SK-N-SH treated with all-trans-retinoic acid at 6 μM for 48 hours (cell line): ENCODE results near the gene UBALD2.

Experiments
- ATAC-seq: fragments of 200-7000 bp; cut with Tn5 transposase; 3 replicates; pipeline ENCODE4 v1.9.1; 2020; ENCODE audit warnings: mild to moderate bottlenecking, moderate library complexity
- ARNTL ChIP-seq: fragments of 450-650 bp; formaldehyde crosslinking; IDR thresholded peaks from 2 replicates; pipeline ENCODE4 v1.5.0; 2020; ENCODE audit warnings: low read depth, mild to moderate bottlenecking, moderate library complexity, borderline replicate concordance
- BACH2 ChIP-seq: fragments of 250-450 bp; sonication (Bioruptor Pico); IDR thresholded peaks from 2 replicates; pipeline ENCODE4 v1.9.0; 2021; ENCODE audit warnings: mild to moderate bottlenecking, borderline replicate concordance
- CREB5 ChIP-seq: fragments of 250-450 bp; sonication (Bioruptor Pico); IDR thresholded peaks from 2 replicates; pipeline ENCODE4 v1.5.1; 2020; ENCODE audit warnings: low read depth, mild to moderate bottlenecking, moderate library complexity
- CSDC2 ChIP-seq: fragments of 250-450 bp; sonication (Bioruptor Pico); IDR thresholded peaks from 2 replicates; pipeline ENCODE4 v1.5.0; 2020; ENCODE audit warnings: mild to moderate bottlenecking, moderate library complexity
- CSRNP3 ChIP-seq: fragments of 250-450 bp; sonication (Bioruptor Pico); IDR thresholded peaks from 2 replicates; pipeline ENCODE4 v1.5.1; 2021; ENCODE audit warnings: mild to moderate bottlenecking, moderate library complexity
- ESRRG ChIP-seq: fragments of 250-450 bp; sonication (Bioruptor Pico); IDR thresholded peaks from 2 replicates; pipeline ENCODE4 v1.6.1; 2021; ENCODE audit warnings: mild to moderate bottlenecking
- GLIS3 ChIP-seq: fragments of 250-450 bp; sonication (Bioruptor Pico); IDR thresholded peaks from 2 replicates; pipeline ENCODE4 v1.5.0; 2020; ENCODE audit warnings: mild to moderate bottlenecking, moderate library complexity
- ISL1 ChIP-seq: fragments of 250-450 bp; sonication (Bioruptor Pico); IDR thresholded peaks from 2 replicates; pipeline ENCODE4 v2.1.2; 2022; ENCODE audit warnings: mild to moderate bottlenecking, moderate library complexity
- OSR1 ChIP-seq: fragments of 250-450 bp; sonication (Bioruptor Pico); IDR thresholded peaks from 2 replicates; pipeline ENCODE4 v1.8.0; 2022; ENCODE audit warnings: moderate library complexity, mild to moderate bottlenecking, inconsistent platforms
- PATZ1 ChIP-seq: fragments of 250-450 bp; sonication (Bioruptor Pico); IDR thresholded peaks from 2 replicates; pipeline ENCODE4 v1.8.0; 2020; ENCODE audit warnings: mild to moderate bottlenecking, moderate library complexity, borderline replicate concordance
- POU6F1 ChIP-seq: fragments of 250-450 bp; sonication (Bioruptor Pico); IDR thresholded peaks from 2 replicates; pipeline ENCODE4 v1.8.0; 2021; ENCODE audit warnings: low read depth, mild to moderate bottlenecking, moderate library complexity, borderline replicate concordance
- PPARA ChIP-seq: fragments of 250-450 bp; sonication (Bioruptor Pico); IDR thresholded peaks from 2 replicates; pipeline ENCODE4 v1.5.0; 2020; ENCODE audit warnings: mild to moderate bottlenecking, borderline replicate concordance
- RARB ChIP-seq: fragments of 250-450 bp; sonication (Bioruptor Pico); IDR thresholded peaks from 2 replicates; pipeline ENCODE4 v1.8.0; 2021; ENCODE audit warnings: mild to moderate bottlenecking, moderate library complexity
- SNAI2 ChIP-seq: fragments of 250-450 bp; sonication (Bioruptor Pico); IDR thresholded peaks from 2 replicates; pipeline ENCODE4 v1.5.0; 2020; ENCODE audit warnings: mild to moderate bottlenecking, moderate library complexity
- TCF4 ChIP-seq: fragments of 250-450 bp; sonication (Bioruptor Pico); IDR thresholded peaks from 2 replicates; pipeline ENCODE4 v1.8.0; 2021; ENCODE audit warnings: mild to moderate bottlenecking, moderate library complexity, borderline replicate concordance
- ZFP3 ChIP-seq: fragments of 250-450 bp; sonication (Bioruptor Pico); IDR thresholded peaks from 2 replicates; pipeline ENCODE4 v1.5.0; 2020; ENCODE audit warnings: mild to moderate bottlenecking, moderate library complexity
- ZFP30 ChIP-seq: fragments of 450-650 bp; formaldehyde crosslinking; IDR thresholded peaks from 2 replicates; pipeline ENCODE4 v1.5.0; 2022; ENCODE audit warnings: mild to moderate bottlenecking, moderate library complexity
- ZNF565 ChIP-seq: fragments of 450-650 bp; formaldehyde crosslinking; conservative IDR thresholded peaks from 2 replicates; pipeline ENCODE4 v1.5.0; 2020; ENCODE audit warnings: low read depth, mild to moderate bottlenecking, moderate library complexity
- ZNF70 ChIP-seq: fragments of 450-650 bp; formaldehyde crosslinking; IDR thresholded peaks from 2 replicates; pipeline ENCODE4 v1.5.0; 2020; ENCODE audit warnings: mild to moderate bottlenecking, moderate library complexity
- ZNF8 ChIP-seq: fragments of 450-650 bp; formaldehyde crosslinking; IDR thresholded peaks from 2 replicates; pipeline ENCODE4 v1.5.0; 2020; ENCODE audit warnings: mild to moderate bottlenecking, moderate library complexity

UBALD2 gene

GRCh38 chr17:76260220-76260619, 4.9 kb upstream of the UBALD2 start (continued):
- TF ChIP-seq CREB5 (CRISPR knock-in tag) (no peak), ZNF70 (CRISPR knock-in tag) (no peak), ARNTL (CRISPR knock-in tag) (no peak), OSR1 (CRISPR knock-in tag) (no peak), ZFP30 (CRISPR knock-in tag) (no peak), POU6F1 (no peak), GLIS3 (CRISPR knock-in tag) (no peak), ZNF8 (CRISPR knock-in tag) (no peak), SNAI2 (CRISPR knock-in tag) (no peak), PPARA (CRISPR knock-in tag) (no peak), RARB (CRISPR knock-in tag) (no peak), ESRRG (CRISPR knock-in tag) (no peak), BACH2 (CRISPR knock-in tag) (no peak)
- TF ChIP-seq, all 23 proteins: peak for 0

GRCh38 chr17:76260669-76261068, 4.5 kb upstream of the UBALD2 start:
- ATAC-seq: no peak
- TF ChIP-seq PPARA (CRISPR knock-in tag) (no peak), OSR1 (CRISPR knock-in tag) (no peak)

- ATAC-seq: no peak
- TF ChIP-seq ZFP3 (CRISPR knock-in tag) (no peak), ZFP30 (CRISPR knock-in tag) (no peak), SNAI2 (CRISPR knock-in tag) (no peak)
Measured at GRCh38 chr17:76261421-76262215, 3.5 kb upstream of the UBALD2 start.

GRCh38 chr17:76262732-76263344, 2.3 kb upstream of the UBALD2 start:
- no peak for ATAC-seq
- TF ChIP-seq ARNTL (CRISPR knock-in tag) (no peak), CSDC2 (CRISPR knock-in tag) (no peak), ZNF565 (no peak), CREB5 (CRISPR knock-in tag) (no peak), PPARA (CRISPR knock-in tag) (no peak), ISL1 (CRISPR knock-in tag) (no peak), CSRNP3 (CRISPR knock-in tag) (no peak), SNAI2 (CRISPR knock-in tag) (no peak), ZFP30 (CRISPR knock-in tag) (no peak), TCF4 (CRISPR knock-in tag) (no peak)

- ATAC-seq: no peak
- TF ChIP-seq POU6F1 (no peak), ZNF565 (no peak), OSR1 (CRISPR knock-in tag) (no peak), ISL1 (CRISPR knock-in tag) (no peak), ESRRG (CRISPR knock-in tag) (no peak), ZNF70 (CRISPR knock-in tag) (no peak), TCF4 (CRISPR knock-in tag) (no peak), ZFP30 (CRISPR knock-in tag) (no peak), BACH2 (CRISPR knock-in tag) (no peak), PATZ1 (CRISPR knock-in tag) (no peak)
Measured at GRCh38 chr17:76263896-76264295, 1.3 kb upstream of the UBALD2 start.
